SK-N-SH treated with all-trans-retinoic acid at 6 μM for 48 hours (cell line): Measurements from ENCODE around the gene RBFOX2.

Source experiments
- ATAC-seq: fragments of 200-7000 bp; cut with Tn5 transposase; 3 replicates; pipeline ENCODE4 v1.9.1; 2020; ENCODE audit warnings: mild to moderate bottlenecking, moderate library complexity
- ARNTL ChIP-seq: fragments of 450-650 bp; formaldehyde crosslinking; IDR thresholded peaks from 2 replicates; pipeline ENCODE4 v1.5.0; 2020; ENCODE audit warnings: low read depth, mild to moderate bottlenecking, moderate library complexity, borderline replicate concordance
- BACH2 ChIP-seq: fragments of 250-450 bp; sonication (Bioruptor Pico); IDR thresholded peaks from 2 replicates; pipeline ENCODE4 v1.9.0; 2021; ENCODE audit warnings: mild to moderate bottlenecking, borderline replicate concordance
- CREB5 ChIP-seq: fragments of 250-450 bp; sonication (Bioruptor Pico); IDR thresholded peaks from 2 replicates; pipeline ENCODE4 v1.5.1; 2020; ENCODE audit warnings: low read depth, mild to moderate bottlenecking, moderate library complexity
- CSDC2 ChIP-seq: fragments of 250-450 bp; sonication (Bioruptor Pico); IDR thresholded peaks from 2 replicates; pipeline ENCODE4 v1.5.0; 2020; ENCODE audit warnings: mild to moderate bottlenecking, moderate library complexity
- CSRNP3 ChIP-seq: fragments of 250-450 bp; sonication (Bioruptor Pico); IDR thresholded peaks from 2 replicates; pipeline ENCODE4 v1.5.1; 2021; ENCODE audit warnings: mild to moderate bottlenecking, moderate library complexity
- ESRRG ChIP-seq: fragments of 250-450 bp; sonication (Bioruptor Pico); IDR thresholded peaks from 2 replicates; pipeline ENCODE4 v1.6.1; 2021; ENCODE audit warnings: mild to moderate bottlenecking
- GLIS3 ChIP-seq: fragments of 250-450 bp; sonication (Bioruptor Pico); IDR thresholded peaks from 2 replicates; pipeline ENCODE4 v1.5.0; 2020; ENCODE audit warnings: mild to moderate bottlenecking, moderate library complexity
- ISL1 ChIP-seq: fragments of 250-450 bp; sonication (Bioruptor Pico); IDR thresholded peaks from 2 replicates; pipeline ENCODE4 v2.1.2; 2022; ENCODE audit warnings: mild to moderate bottlenecking, moderate library complexity
- OSR1 ChIP-seq: fragments of 250-450 bp; sonication (Bioruptor Pico); IDR thresholded peaks from 2 replicates; pipeline ENCODE4 v1.8.0; 2022; ENCODE audit warnings: moderate library complexity, mild to moderate bottlenecking, inconsistent platforms
- PATZ1 ChIP-seq: fragments of 250-450 bp; sonication (Bioruptor Pico); IDR thresholded peaks from 2 replicates; pipeline ENCODE4 v1.8.0; 2020; ENCODE audit warnings: mild to moderate bottlenecking, moderate library complexity, borderline replicate concordance
- POU6F1 ChIP-seq: fragments of 250-450 bp; sonication (Bioruptor Pico); IDR thresholded peaks from 2 replicates; pipeline ENCODE4 v1.8.0; 2021; ENCODE audit warnings: low read depth, mild to moderate bottlenecking, moderate library complexity, borderline replicate concordance
- PPARA ChIP-seq: fragments of 250-450 bp; sonication (Bioruptor Pico); IDR thresholded peaks from 2 replicates; pipeline ENCODE4 v1.5.0; 2020; ENCODE audit warnings: mild to moderate bottlenecking, borderline replicate concordance
- RARB ChIP-seq: fragments of 250-450 bp; sonication (Bioruptor Pico); IDR thresholded peaks from 2 replicates; pipeline ENCODE4 v1.8.0; 2021; ENCODE audit warnings: mild to moderate bottlenecking, moderate library complexity
- SNAI2 ChIP-seq: fragments of 250-450 bp; sonication (Bioruptor Pico); IDR thresholded peaks from 2 replicates; pipeline ENCODE4 v1.5.0; 2020; ENCODE audit warnings: mild to moderate bottlenecking, moderate library complexity
- TCF4 ChIP-seq: fragments of 250-450 bp; sonication (Bioruptor Pico); IDR thresholded peaks from 2 replicates; pipeline ENCODE4 v1.8.0; 2021; ENCODE audit warnings: mild to moderate bottlenecking, moderate library complexity, borderline replicate concordance
- TOX ChIP-seq: fragments of 250-450 bp; sonication (Bioruptor Pico); IDR thresholded peaks from 2 replicates; pipeline ENCODE4 v1.8.0; 2021; ENCODE audit warnings: mild to moderate bottlenecking, moderate library complexity, borderline replicate concordance
- TSHZ2 ChIP-seq: fragments of 250-450 bp; sonication (Bioruptor Pico); IDR thresholded peaks from 2 replicates; pipeline ENCODE4 v1.5.0; 2020; ENCODE audit warnings: mild to moderate bottlenecking, moderate library complexity
- ZFP3 ChIP-seq: fragments of 250-450 bp; sonication (Bioruptor Pico); IDR thresholded peaks from 2 replicates; pipeline ENCODE4 v1.5.0; 2020; ENCODE audit warnings: mild to moderate bottlenecking, moderate library complexity
- ZFP30 ChIP-seq: fragments of 450-650 bp; formaldehyde crosslinking; IDR thresholded peaks from 2 replicates; pipeline ENCODE4 v1.5.0; 2022; ENCODE audit warnings: mild to moderate bottlenecking, moderate library complexity
- ZNF565 ChIP-seq: fragments of 450-650 bp; formaldehyde crosslinking; conservative IDR thresholded peaks from 2 replicates; pipeline ENCODE4 v1.5.0; 2020; ENCODE audit warnings: low read depth, mild to moderate bottlenecking, moderate library complexity
- ZNF70 ChIP-seq: fragments of 450-650 bp; formaldehyde crosslinking; IDR thresholded peaks from 2 replicates; pipeline ENCODE4 v1.5.0; 2020; ENCODE audit warnings: mild to moderate bottlenecking, moderate library complexity
- ZNF8 ChIP-seq: fragments of 450-650 bp; formaldehyde crosslinking; IDR thresholded peaks from 2 replicates; pipeline ENCODE4 v1.5.0; 2020; ENCODE audit warnings: mild to moderate bottlenecking, moderate library complexity

The RBFOX2 gene

GRCh38 chr22:35742342-35743100, 286.1 kb downstream of the RBFOX2 start:
- TF ChIP-seq POU6F1 (CRISPR knock-in tag) (no peak), ZNF565 (0 out of 2 replicates have a peak, but pooled peaks have one; percentile 13), CSDC2 (no peak), CREB5 (CRISPR knock-in tag) (0 out of 2 replicates have a peak, but pooled peaks have one; percentile 30), ISL1 (CRISPR knock-in tag) (peak; percentile 29; the same call in 1 of the 2 replicates), ZNF70 (no peak), OSR1 (CRISPR knock-in tag) (no peak), ZNF8 (no peak), TSHZ2 (CRISPR knock-in tag) (no peak), TCF4 (CRISPR knock-in tag) (peak; percentile 64; the same call in 1 of the 2 replicates)
- peak; percentile 92 for ATAC-seq

GRCh38 chr22:35740616-35741015, 288.0 kb downstream of the RBFOX2 start:
- no peak for ATAC-seq
- TF ChIP-seq GLIS3 (CRISPR knock-in tag) (no peak), ESRRG (no peak), TSHZ2 (CRISPR knock-in tag) (no peak), SNAI2 (CRISPR knock-in tag) (no peak), TCF4 (CRISPR knock-in tag) (no peak), RARB (CRISPR knock-in tag) (no peak), ZFP3 (CRISPR knock-in tag) (no peak), ZNF70 (no peak), BACH2 (no peak), PATZ1 (no peak), ISL1 (CRISPR knock-in tag) (no peak), POU6F1 (CRISPR knock-in tag) (no peak), OSR1 (CRISPR knock-in tag) (no peak), ARNTL (no peak), ZFP30 (CRISPR knock-in tag) (no peak), TOX (CRISPR knock-in tag) (no peak), CSRNP3 (CRISPR knock-in tag) (no peak), ZNF565 (no peak), CREB5 (CRISPR knock-in tag) (no peak), PPARA (CRISPR knock-in tag) (no peak)
